PFSK-1 (cell line): ENCODE measurements around the gene VTI1A.

Experiments
- POLR2AphosphoS5 ChIP-seq: IDR thresholded peaks from 2 replicates; pipeline ENCODE4 v1.6.1; 2012; ENCODE audit warnings: low read depth, mild to moderate bottlenecking, control low read depth, low read length, moderate library complexity
- TF ChIP-seq, protein P1 (sequence below), 2 experiments: IDR thresholded peaks; 2 replicates each; pipeline versions ENCODE4 v1.6.1 to v1.8.0; 2011 to 2012; ENCODE audit warnings: low read depth in 2 of 2, low read length in 2 of 2, control low read depth in 1 of 2, inconsistent platforms in 1 of 2, mild to moderate bottlenecking in 1 of 2, moderate library complexity in 1 of 2; ENCODE audit not compliant: insufficient read depth in 1 of 2

DNA sequence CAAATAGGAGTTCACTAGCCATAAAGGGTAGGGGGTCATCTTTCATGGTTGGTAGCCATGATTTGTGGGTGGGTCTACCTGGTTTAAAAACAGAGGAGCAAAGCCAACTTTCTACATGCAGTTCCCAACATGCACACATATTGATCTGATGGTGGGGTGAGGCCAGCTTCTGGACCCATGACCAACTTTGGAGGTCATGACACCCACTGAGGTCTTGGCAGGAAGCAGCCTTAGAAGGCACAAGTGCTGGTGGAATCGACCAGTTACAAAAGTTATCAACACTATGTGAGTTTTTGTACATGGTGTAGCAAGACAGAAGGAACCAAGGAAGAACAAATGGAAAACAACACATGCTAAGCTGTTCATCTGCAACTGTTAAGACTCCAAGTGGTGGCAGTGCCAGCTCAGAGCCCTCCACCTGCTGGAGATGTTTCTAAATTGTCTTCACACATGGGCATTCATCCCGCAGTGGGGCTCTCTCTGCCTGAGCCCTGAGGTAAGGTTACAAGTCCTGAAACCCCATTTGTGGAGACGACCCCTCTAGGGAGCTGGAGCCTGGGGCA, 401.9 kb downstream of the VTI1A start:
- TF ChIP-seq POLR2AphosphoS5: no peak
- TF ChIP-seq, protein P1, sequence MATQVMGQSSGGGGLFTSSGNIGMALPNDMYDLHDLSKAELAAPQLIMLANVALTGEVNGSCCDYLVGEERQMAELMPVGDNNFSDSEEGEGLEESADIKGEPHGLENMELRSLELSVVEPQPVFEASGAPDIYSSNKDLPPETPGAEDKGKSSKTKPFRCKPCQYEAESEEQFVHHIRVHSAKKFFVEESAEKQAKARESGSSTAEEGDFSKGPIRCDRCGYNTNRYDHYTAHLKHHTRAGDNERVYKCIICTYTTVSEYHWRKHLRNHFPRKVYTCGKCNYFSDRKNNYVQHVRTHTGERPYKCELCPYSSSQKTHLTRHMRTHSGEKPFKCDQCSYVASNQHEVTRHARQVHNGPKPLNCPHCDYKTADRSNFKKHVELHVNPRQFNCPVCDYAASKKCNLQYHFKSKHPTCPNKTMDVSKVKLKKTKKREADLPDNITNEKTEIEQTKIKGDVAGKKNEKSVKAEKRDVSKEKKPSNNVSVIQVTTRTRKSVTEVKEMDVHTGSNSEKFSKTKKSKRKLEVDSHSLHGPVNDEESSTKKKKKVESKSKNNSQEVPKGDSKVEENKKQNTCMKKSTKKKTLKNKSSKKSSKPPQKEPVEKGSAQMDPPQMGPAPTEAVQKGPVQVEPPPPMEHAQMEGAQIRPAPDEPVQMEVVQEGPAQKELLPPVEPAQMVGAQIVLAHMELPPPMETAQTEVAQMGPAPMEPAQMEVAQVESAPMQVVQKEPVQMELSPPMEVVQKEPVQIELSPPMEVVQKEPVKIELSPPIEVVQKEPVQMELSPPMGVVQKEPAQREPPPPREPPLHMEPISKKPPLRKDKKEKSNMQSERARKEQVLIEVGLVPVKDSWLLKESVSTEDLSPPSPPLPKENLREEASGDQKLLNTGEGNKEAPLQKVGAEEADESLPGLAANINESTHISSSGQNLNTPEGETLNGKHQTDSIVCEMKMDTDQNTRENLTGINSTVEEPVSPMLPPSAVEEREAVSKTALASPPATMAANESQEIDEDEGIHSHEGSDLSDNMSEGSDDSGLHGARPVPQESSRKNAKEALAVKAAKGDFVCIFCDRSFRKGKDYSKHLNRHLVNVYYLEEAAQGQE (IDR thresholded peaks at IDR 0.05; ENCODE audit: insufficient read depth in 1 of 2, low read depth in 2 of 2, low read length in 2 of 2): no peak
